K562 (cell line): ENCODE results near the gene FAM149B1. TPM values are rescaled to one million over a fixed set of nuclear protein-coding genes. Genes with fewer than 3 reads are reported as not detected.

Experiments
- ARID2 ChIP-seq: fragments of 450-650 bp; IDR thresholded peaks from 2 replicates; pipeline ENCODE4 v1.6.1; 2017; ENCODE audit warnings: antibody characterized with exemption, mild to moderate bottlenecking
- CEBPZ ChIP-seq: fragments of 150-350 bp; IDR thresholded peaks from 2 replicates; pipeline ENCODE4 v1.6.1; 2014; ENCODE audit warnings: low read depth, mild to moderate bottlenecking, low read length, borderline replicate concordance
- CREB3 ChIP-seq: fragments of 450-650 bp; conservative IDR thresholded peaks from 2 replicates; pipeline ENCODE4 v1.6.1; 2016; ENCODE audit warnings: missing genetic modification characterization, low read depth, mild to moderate bottlenecking, missing compliant biosample characterization, moderate library complexity
- DPF2 ChIP-seq: fragments of 450-650 bp; IDR thresholded peaks from 2 replicates; pipeline ENCODE4 v1.6.1; 2016
- GTF2A2 ChIP-seq: IDR thresholded peaks from 2 replicates; pipeline ENCODE4 v1.6.1; 2016; ENCODE audit warnings: mild to moderate bottlenecking, missing genetic modification characterization, missing compliant biosample characterization
- HNRNPLL ChIP-seq: fragments of 200-400 bp; formaldehyde crosslinking; IDR thresholded peaks from 2 replicates; pipeline ENCODE4 v1.6.1; 2017; ENCODE audit warnings: low read length, low read depth, mild to moderate bottlenecking; ENCODE audit not compliant: poor library complexity, severe bottlenecking
- MCM2 ChIP-seq: fragments of 450-650 bp; IDR thresholded peaks from 2 replicates; pipeline ENCODE4 v1.6.1; 2017; ENCODE audit warnings: low read depth, mild to moderate bottlenecking
- MEF2A ChIP-seq: IDR thresholded peaks from 2 replicates; pipeline ENCODE4 v1.6.1; 2011; ENCODE audit warnings: low read depth, mild to moderate bottlenecking, low read length, moderate library complexity; ENCODE audit not compliant: control insufficient read depth
- MIER1 ChIP-seq: fragments of 450-650 bp; IDR thresholded peaks from 2 replicates; pipeline ENCODE4 v1.6.1; 2016; ENCODE audit warnings: antibody characterized with exemption, mild to moderate bottlenecking, low read depth
- RAD51 ChIP-seq: fragments of 450-650 bp; IDR thresholded peaks from 2 replicates; pipeline ENCODE4 v1.7.1; 2016; ENCODE audit warnings: low read depth, mild to moderate bottlenecking, borderline replicate concordance
- TAF7 ChIP-seq: fragments of 450-650 bp; IDR thresholded peaks from 2 replicates; pipeline ENCODE4 v1.6.1; 2016; ENCODE audit warnings: missing genetic modification characterization, missing compliant biosample characterization
- TAF9B ChIP-seq: fragments of 450-650 bp; IDR thresholded peaks from 2 replicates; pipeline ENCODE4 v1.6.1; 2018; ENCODE audit warnings: mild to moderate bottlenecking; ENCODE audit not compliant: partially characterized antibody
- TGIF2 ChIP-seq: sonication (generic); formaldehyde crosslinking; IDR thresholded peaks from 2 replicates; pipeline ENCODE4 v1.8.1; 2022; ENCODE audit warnings: mild to moderate bottlenecking, missing genetic modification reagents, moderate library complexity
- TSHZ1 ChIP-seq: fragments of 250-450 bp; sonication (Bioruptor Pico); IDR thresholded peaks from 2 replicates; pipeline ENCODE4 v1.4.0; 2020; ENCODE audit warnings: mild to moderate bottlenecking, moderate library complexity
- YY1 ChIP-seq, 3 experiments: IDR thresholded peaks; 2 replicates each; pipeline ENCODE4 v1.6.1; 2011; ENCODE audit warnings: low read length in 2 of 3, mild to moderate bottlenecking in 2 of 3, moderate library complexity in 2 of 3, borderline replicate concordance in 1 of 3, control low read depth in 1 of 3, low read depth in 1 of 3; ENCODE audit not compliant: insufficient read depth in 3 of 3, insufficient replicate concordance in 2 of 3, control insufficient read depth in 1 of 3, insufficient read length in 1 of 3; ENCODE audit errors: extremely low read depth in 1 of 3
- ZNF239 ChIP-seq: fragments of 250-450 bp; sonication (Bioruptor Pico); IDR thresholded peaks from 2 replicates; pipeline ENCODE4 v1.4.0; 2020; ENCODE audit warnings: mild to moderate bottlenecking
- ZNF253 ChIP-seq: fragments of 250-450 bp; sonication (Bioruptor Pico); conservative IDR thresholded peaks from 2 replicates; pipeline ENCODE4 v1.6.1; 2021; ENCODE audit warnings: mild to moderate bottlenecking
- ZNF311 ChIP-seq: fragments of 250-450 bp; sonication (Bioruptor Pico); IDR thresholded peaks from 2 replicates; pipeline ENCODE4 v1.4.0; 2020; ENCODE audit warnings: mild to moderate bottlenecking, moderate library complexity
- ZNF511 ChIP-seq: sonication (generic); formaldehyde crosslinking; IDR thresholded peaks from 2 replicates; pipeline ENCODE4 v1.8.0; 2022; ENCODE audit warnings: mild to moderate bottlenecking, missing genetic modification reagents
- polyA plus RNA-seq, 8 experiments: library from polyadenylated mRNA; depleted of rRNA in 4 of 8; stranded (reverse) in 5 of 8; unstranded in 3 of 8; fragments of >200 nt; fragmentation: Nextera tagmentation in 2 of 8; fragmentation: Illumina TruSeq in 1 of 8; extraction: Ambion mirVana in 2 of 8; extraction: Trizol in 1 of 8; gene quantifications; 2 replicates each; pipeline versions ENCODE4 v1.2.1 to v1.2.3, GENCODE V29; 2011 to 2014; ENCODE audit warnings: inconsistent platforms in 1 of 8, missing spikeins in 1 of 8
- total RNA-seq, 7 experiments: library from RNA; depleted of rRNA in 6 of 7; stranded (reverse); fragments of >200 nt in 6 of 7; fragmentation: Illumina TruSeq in 2 of 7; extraction: Trizol in 2 of 7; gene quantifications; 2 replicates each; pipeline versions ENCODE4 v1.2.1 to v1.2.3, GENCODE V29; 2011 to 2021; ENCODE audit warnings: low replicate concordance in 1 of 7

FAM149B1 gene
- total and polyA plus RNA-seq, 9 of the 15 experiments (the other 6 are each of a cell fraction or from before 2014, with no cell fraction given): 4.2 to 18.5 (median 9.3) TPM

GRCh38 chr10:73167783-73168464 is at the start of gene FAM149B1, which contains the start of gene ECD (continued):
- TF ChIP-seq ZNF253 (CRISPR knock-in tag) (0 out of 2 replicates have a peak, but pooled peaks have one; percentile 5), MCM2 (no peak), ZNF511 (CRISPR knock-in tag) (peak; percentile 21; the same call in 1 of the 2 replicates), ZNF239 (CRISPR knock-in tag) (no peak), MIER1 (no peak), TAF7 (tag) (peak; percentile 90), TAF9B (peak; percentile 91), CREB3 (no peak), MEF2A (no peak), HNRNPLL (no peak), YY1 (IDR thresholded peaks at IDR 0.05; ENCODE audit: borderline replicate concordance in 1 of 3, control insufficient read depth in 1 of 3, extremely low read depth in 1 of 3, insufficient read depth in 3 of 3, insufficient read length in 1 of 3, insufficient replicate concordance in 2 of 3, low read depth in 1 of 3, low read length in 2 of 3) (peak in 2 of 3 experiments; percentile 36 to 43), GTF2A2 (tag) (no peak), RAD51 (0 out of 2 replicates have a peak, but pooled peaks have one; percentile 26), DPF2 (no peak), TSHZ1 (CRISPR knock-in tag) (no peak), CEBPZ (no peak), TGIF2 (CRISPR knock-in tag) (no peak), ZNF311 (CRISPR knock-in tag) (no peak), ARID2 (no peak)
